NT2/D1 (cell line): ENCODE measurements around the gene D2HGDH.

Source experiments
- SUZ12 ChIP-seq: IDR thresholded peaks from 2 replicates; pipeline ENCODE4 v1.6.1; 2011; ENCODE audit not compliant: insufficient read length, insufficient read depth; ENCODE audit errors: extremely low read depth
- YY1 ChIP-seq: IDR thresholded peaks from 2 replicates; pipeline ENCODE4 v1.6.1; 2011; ENCODE audit not compliant: insufficient read length, insufficient read depth
- ZNF274 ChIP-seq: IDR thresholded peaks from 2 replicates; pipeline ENCODE4 v1.6.1; 2011; ENCODE audit warnings: mild to moderate bottlenecking, low read depth, low read length

DNA sequence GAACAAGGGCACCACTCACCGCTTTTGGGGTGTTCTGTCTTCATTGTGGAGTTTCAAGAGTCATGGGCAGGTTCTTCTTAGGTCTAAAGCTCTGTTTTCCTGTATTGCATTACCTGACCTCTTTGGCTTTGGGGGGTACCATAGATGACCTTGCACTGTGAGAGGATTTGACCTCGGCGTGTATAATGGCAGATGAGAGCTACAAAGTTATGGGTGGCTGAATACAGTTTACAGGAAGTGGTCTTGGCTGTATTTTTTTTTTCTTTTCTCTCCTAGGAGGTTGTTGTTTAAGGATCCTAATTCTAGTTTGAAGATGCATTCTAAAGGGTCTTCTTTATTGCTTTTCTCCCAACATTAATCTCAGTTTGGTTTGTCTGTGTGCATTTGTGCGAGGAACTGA lies 53.7 kb downstream of the D2HGDH start:
- no peak for TF ChIP-seq ZNF274
- TF ChIP-seq YY1, result no peak
- TF ChIP-seq SUZ12, result no peak
